Measurements from ENCODE around the gene KCTD11. TPM values are rescaled to one million over a fixed set of nuclear protein-coding genes. Genes with fewer than 3 reads are reported as not detected.
"Not testable (repeated sequence)": the region's sequence is repeated elsewhere in the genome, so short reads cannot be mapped to it uniquely, and the experiment has no call there.

Gene KCTD11
- total RNA-seq, 1 experiment from 2014 or later: 5.1 TPM

- Mint-ChIP-seq H3K9me3 (ENCODE audit: unreplicated experiment) (no peaks in the 10 kb centered on the region), H3K36me3 (ENCODE audit: insufficient read depth, unreplicated experiment) (no peaks in the 10 kb centered on the region), H3K4me3 (ENCODE audit: unreplicated experiment) (no peak overlapping the region), H3K4me1 (ENCODE audit: low read depth, unreplicated experiment) (no peaks in the 10 kb centered on the region), H3K27ac (ENCODE audit: unreplicated experiment) (no peak overlapping the region), H3K27me3 (ENCODE audit: insufficient read depth, unreplicated experiment) (no peaks in the 10 kb centered on the region)
- H3K9me3 ChIP-seq: no peaks in the 10 kb centered on the region
- CTCF ChIA-PET: no interaction called here
- BruUV-seq (replicated peaks): no TSS peak
- no peaks in the 10 kb centered on the region for H3K36me3 ChIP-seq (ENCODE audit: control insufficient read depth, insufficient read depth, low read length)
- TF ChIP-seq, protein P1, sequence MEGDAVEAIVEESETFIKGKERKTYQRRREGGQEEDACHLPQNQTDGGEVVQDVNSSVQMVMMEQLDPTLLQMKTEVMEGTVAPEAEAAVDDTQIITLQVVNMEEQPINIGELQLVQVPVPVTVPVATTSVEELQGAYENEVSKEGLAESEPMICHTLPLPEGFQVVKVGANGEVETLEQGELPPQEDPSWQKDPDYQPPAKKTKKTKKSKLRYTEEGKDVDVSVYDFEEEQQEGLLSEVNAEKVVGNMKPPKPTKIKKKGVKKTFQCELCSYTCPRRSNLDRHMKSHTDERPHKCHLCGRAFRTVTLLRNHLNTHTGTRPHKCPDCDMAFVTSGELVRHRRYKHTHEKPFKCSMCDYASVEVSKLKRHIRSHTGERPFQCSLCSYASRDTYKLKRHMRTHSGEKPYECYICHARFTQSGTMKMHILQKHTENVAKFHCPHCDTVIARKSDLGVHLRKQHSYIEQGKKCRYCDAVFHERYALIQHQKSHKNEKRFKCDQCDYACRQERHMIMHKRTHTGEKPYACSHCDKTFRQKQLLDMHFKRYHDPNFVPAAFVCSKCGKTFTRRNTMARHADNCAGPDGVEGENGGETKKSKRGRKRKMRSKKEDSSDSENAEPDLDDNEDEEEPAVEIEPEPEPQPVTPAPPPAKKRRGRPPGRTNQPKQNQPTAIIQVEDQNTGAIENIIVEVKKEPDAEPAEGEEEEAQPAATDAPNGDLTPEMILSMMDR (IDR thresholded peaks at IDR 0.05; ENCODE audit: insufficient read depth in 1 of 2, low read depth in 1 of 2, low read length in 1 of 2, severe bottlenecking in 1 of 2, unreplicated experiment in 1 of 2): no peak
- POLR2A ChIA-PET: no interaction called here
- no peak for DNase-seq
- no peaks in the 10 kb centered on the region for H3K4me1 ChIP-seq
- no peak overlapping the region for H3K4me3 ChIP-seq (ENCODE audit: low read depth, low read length)
- intact Hi-C loops (cut with micrococcal nuclease; ENCODE audit: unreplicated experiment): no loop called here
- H3K27me3 ChIP-seq (replicated peaks; ENCODE audit: control insufficient read depth, insufficient read depth, low read length): no peaks in the 10 kb centered on the region
Measured at GRCh38 chr17:7361906-7362305, 9.9 kb downstream of the KCTD11 start.

DNA sequence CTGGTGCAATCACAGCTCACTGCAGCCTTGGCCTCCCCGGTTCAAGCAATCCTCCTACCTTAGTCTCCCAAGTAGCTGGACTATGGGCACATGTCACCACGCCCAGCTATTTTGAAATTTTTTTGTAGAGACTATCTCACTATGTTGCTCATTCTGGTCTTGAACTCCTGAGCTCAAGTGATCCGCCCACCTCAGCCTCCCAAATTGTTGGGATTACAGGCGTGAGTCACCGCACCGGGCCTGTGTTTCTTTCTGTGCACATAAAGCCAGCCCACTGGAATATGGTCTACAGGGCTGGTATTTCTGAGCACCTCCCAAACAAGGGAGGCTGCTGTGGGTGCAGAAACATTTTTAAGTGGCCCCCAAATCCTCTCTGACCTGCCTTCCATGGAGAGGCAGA lies 11.3 kb downstream of the KCTD11 start:
- Mint-ChIP-seq H3K9me3 (ENCODE audit: unreplicated experiment) (no peaks in the 10 kb centered on the region), H3K4me1 (ENCODE audit: low read depth, unreplicated experiment) (no peaks in the 10 kb centered on the region), H3K4me3 (ENCODE audit: unreplicated experiment) (no peak overlapping the region), H3K27me3 (ENCODE audit: insufficient read depth, unreplicated experiment) (no peaks in the 10 kb centered on the region), H3K27ac (ENCODE audit: unreplicated experiment) (no peak overlapping the region), H3K36me3 (ENCODE audit: insufficient read depth, unreplicated experiment) (no peaks in the 10 kb centered on the region)
- POLR2A ChIA-PET: no interaction called here
- Histone ChIP-seq H3K36me3 (ENCODE audit: control insufficient read depth, insufficient read depth, low read length) (no peaks in the 10 kb centered on the region), H3K4me3 (ENCODE audit: low read depth, low read length) (no peak overlapping the region), H3K9me3 (no peaks in the 10 kb centered on the region), H3K4me1 (no peaks in the 10 kb centered on the region), H3K27me3 (replicated peaks; ENCODE audit: control insufficient read depth, insufficient read depth, low read length) (no peaks in the 10 kb centered on the region)
- TF ChIP-seq, protein P1 (IDR thresholded peaks at IDR 0.05; ENCODE audit: insufficient read depth in 1 of 2, low read depth in 1 of 2, low read length in 1 of 2, severe bottlenecking in 1 of 2, unreplicated experiment in 1 of 2): no peak
- intact Hi-C loops (cut with micrococcal nuclease; ENCODE audit: unreplicated experiment): no loop called here
- CTCF ChIA-PET: no interaction called here
- DNase-seq: no peak
- no TSS peak for BruUV-seq (replicated peaks)

GRCh38 chr17:7365963-7366362 lies 14.0 kb downstream of the KCTD11 start:
- H3K27ac Mint-ChIP-seq (ENCODE audit: unreplicated experiment); CTCF ChIA-PET; BruUV-seq (replicated peaks); DNase-seq; H3K4me3 Mint-ChIP-seq (ENCODE audit: unreplicated experiment); H3K4me1 ChIP-seq; H3K9me3 ChIP-seq; intact Hi-C loops (cut with micrococcal nuclease; ENCODE audit: unreplicated experiment); H3K4me3 ChIP-seq (ENCODE audit: low read depth, low read length); H3K27me3 ChIP-seq (replicated peaks; ENCODE audit: control insufficient read depth, insufficient read depth, low read length); POLR2A ChIA-PET; H3K27me3 Mint-ChIP-seq (ENCODE audit: insufficient read depth, unreplicated experiment); H3K36me3 ChIP-seq (ENCODE audit: control insufficient read depth, insufficient read depth, low read length); H3K36me3 Mint-ChIP-seq (ENCODE audit: insufficient read depth, unreplicated experiment); H3K4me1 Mint-ChIP-seq (ENCODE audit: low read depth, unreplicated experiment); H3K9me3 Mint-ChIP-seq (ENCODE audit: unreplicated experiment): not testable (repeated sequence)

- Mint-ChIP-seq H3K27ac (ENCODE audit: unreplicated experiment) (no peak overlapping the region), H3K4me1 (ENCODE audit: low read depth, unreplicated experiment) (no peaks in the 10 kb centered on the region), H3K9me3 (ENCODE audit: unreplicated experiment) (no peaks in the 10 kb centered on the region), H3K4me3 (ENCODE audit: unreplicated experiment) (no peak overlapping the region), H3K36me3 (ENCODE audit: insufficient read depth, unreplicated experiment) (no peaks in the 10 kb centered on the region), H3K27me3 (ENCODE audit: insufficient read depth, unreplicated experiment) (no peaks in the 10 kb centered on the region)
- H3K4me1 ChIP-seq: no peaks in the 10 kb centered on the region
- POLR2A ChIA-PET: no interaction called here
- H3K36me3 ChIP-seq (ENCODE audit: control insufficient read depth, insufficient read depth, low read length): no peaks in the 10 kb centered on the region
- CTCF ChIA-PET: no interaction called here
- intact Hi-C loops (cut with micrococcal nuclease; ENCODE audit: unreplicated experiment): no loop called here
- H3K9me3 ChIP-seq: no peaks in the 10 kb centered on the region
- no peak overlapping the region for H3K4me3 ChIP-seq (ENCODE audit: low read depth, low read length)
- no peaks in the 10 kb centered on the region for H3K27me3 ChIP-seq (replicated peaks; ENCODE audit: control insufficient read depth, insufficient read depth, low read length)
- no TSS peak for BruUV-seq (replicated peaks)
- TF ChIP-seq, protein P1 (IDR thresholded peaks at IDR 0.05; ENCODE audit: insufficient read depth in 1 of 2, low read depth in 1 of 2, low read length in 1 of 2, severe bottlenecking in 1 of 2, unreplicated experiment in 1 of 2): no peak
- DNase-seq: no peak
Measured at GRCh38 chr17:7367083-7367482, 15.1 kb downstream of the KCTD11 start.

Data from Caco-2 (cell line).